Measurements from ENCODE around the gene ISL2.
"Not testable (repeated sequence)": the region's sequence is repeated elsewhere in the genome, so short reads cannot be mapped to it uniquely, and the experiment has no call there.

ISL2 gene

GRCh38 chr15:76312540-76313174 lies 23.9 kb upstream of the ISL2 start:
- Histone ChIP-seq H3K9ac (ENCODE audit: low read length) (no peak overlapping the region), H4K20me1 (ENCODE audit: insufficient read depth, low read length) (peaks cover 26% of the 10 kb centered on the region), H3K27me3 (ENCODE audit: low read depth, low read length) (no peaks in the 10 kb centered on the region), H3K9me3 (ENCODE audit: insufficient read depth, low read length) (no peaks in the 10 kb centered on the region), H3K79me2 (ENCODE audit: low read length) (peaks cover 36% of the 10 kb centered on the region), H3K4me2 (ENCODE audit: low read length) (no peak overlapping the region), H3K36me3 (replicated peaks; ENCODE audit: low read depth, low read length) (peaks cover 13% of the 10 kb centered on the region), H2AFZ (ENCODE audit: low read depth, low read length) (no peak overlapping the region), H3K4me3 (ENCODE audit: low read length) (no peak overlapping the region), H3K27ac (ENCODE audit: low read length) (no peak overlapping the region), H3K4me1 (ENCODE audit: low read length) (peaks cover 16% of the 10 kb centered on the region)
- TF ChIP-seq EZH2phosphoT487 (IDR thresholded peaks at IDR 0.05; ENCODE audit: low read depth) = no peak
- no peak for TF ChIP-seq CTCF (IDR thresholded peaks at IDR 0.05; ENCODE audit: low read depth, low read length)

- H4K20me1 ChIP-seq (ENCODE audit: insufficient read depth, low read length) = peaks cover 21% of the 10 kb centered on the region
- H3K27me3 ChIP-seq (ENCODE audit: low read depth, low read length); H3K4me3 ChIP-seq (ENCODE audit: low read length); H2AFZ ChIP-seq (ENCODE audit: low read depth, low read length); H3K4me2 ChIP-seq (ENCODE audit: low read length); H3K9ac ChIP-seq (ENCODE audit: low read length); H3K27ac ChIP-seq (ENCODE audit: low read length); H3K36me3 ChIP-seq (replicated peaks; ENCODE audit: low read depth, low read length); H3K9me3 ChIP-seq (ENCODE audit: insufficient read depth, low read length): not testable (repeated sequence)
- H3K79me2 ChIP-seq (ENCODE audit: low read length) = peaks cover 31% of the 10 kb centered on the region
- peaks cover 16% of the 10 kb centered on the region for H3K4me1 ChIP-seq (ENCODE audit: low read length)
Measured at GRCh38 chr15:76313175-76313567, 23.4 kb upstream of the ISL2 start.

- TF ChIP-seq CTCF (IDR thresholded peaks at IDR 0.05; ENCODE audit: low read depth, low read length) = no peak
- no peak for TF ChIP-seq EZH2phosphoT487 (IDR thresholded peaks at IDR 0.05; ENCODE audit: low read depth)
- no peak overlapping the region for H3K4me3 ChIP-seq (ENCODE audit: low read length)
- no peaks in the 10 kb centered on the region for H3K9me3 ChIP-seq (ENCODE audit: insufficient read depth, low read length)
- no peak overlapping the region for H3K9ac ChIP-seq (ENCODE audit: low read length)
- peaks cover 16% of the 10 kb centered on the region for H3K4me1 ChIP-seq (ENCODE audit: low read length)
- no peak overlapping the region for H2AFZ ChIP-seq (ENCODE audit: low read depth, low read length)
- H3K27me3 ChIP-seq (ENCODE audit: low read depth, low read length) = no peaks in the 10 kb centered on the region
- H3K36me3 ChIP-seq (replicated peaks; ENCODE audit: low read depth, low read length) = peaks cover 4% of the 10 kb centered on the region
- H3K27ac ChIP-seq (ENCODE audit: low read length) = no peak overlapping the region
- peaks cover 25% of the 10 kb centered on the region for H3K79me2 ChIP-seq (ENCODE audit: low read length)
- H3K4me2 ChIP-seq (ENCODE audit: low read length) = no peak overlapping the region
- peaks cover 15% of the 10 kb centered on the region for H4K20me1 ChIP-seq (ENCODE audit: insufficient read depth, low read length)
Measured at GRCh38 chr15:76313731-76314130, 22.8 kb upstream of the ISL2 start.

GRCh38 chr15:76320012-76320411 lies 16.6 kb upstream of the ISL2 start:
- no peaks in the 10 kb centered on the region for H3K36me3 ChIP-seq (replicated peaks; ENCODE audit: low read depth, low read length)
- no peak overlapping the region for H2AFZ ChIP-seq (ENCODE audit: low read depth, low read length)
- no peaks in the 10 kb centered on the region for H4K20me1 ChIP-seq (ENCODE audit: insufficient read depth, low read length)
- TF ChIP-seq EZH2phosphoT487 (IDR thresholded peaks at IDR 0.05; ENCODE audit: low read depth) (no peak), CTCF (IDR thresholded peaks at IDR 0.05; ENCODE audit: low read depth, low read length) (no peak)
- no peaks in the 10 kb centered on the region for H3K9me3 ChIP-seq (ENCODE audit: insufficient read depth, low read length)
- H3K79me2 ChIP-seq (ENCODE audit: low read length) = no peaks in the 10 kb centered on the region
- H3K4me1 ChIP-seq (ENCODE audit: low read length) = peaks cover 26% of the 10 kb centered on the region
- H3K27me3 ChIP-seq (ENCODE audit: low read depth, low read length) = peaks cover 24% of the 10 kb centered on the region
- H3K4me2 ChIP-seq (ENCODE audit: low read length) = peak overlapping the region; percentile 22
- H3K27ac ChIP-seq (ENCODE audit: low read length) = no peak overlapping the region
- no peak overlapping the region for H3K4me3 ChIP-seq (ENCODE audit: low read length)
- no peak overlapping the region for H3K9ac ChIP-seq (ENCODE audit: low read length)

Data from OCI-LY3 (cell line).